ENCODE data around the gene RCAN2. TPM values are rescaled to one million over a fixed set of nuclear protein-coding genes. Genes with fewer than 3 reads are reported as not detected.

RCAN2 gene
- total RNA-seq, 1 donor from 2014 or later = 3.6 TPM

GRCh38 chr6:46456297-46456696 lies 35.0 kb downstream of the RCAN2 start:
- Mint-ChIP-seq H3K27ac (ENCODE audit: unreplicated experiment) (no peak overlapping the region), H3K9me3 (no peaks in the 10 kb centered on the region), H3K4me1 (no peaks in the 10 kb centered on the region), H3K4me3 (no peak overlapping the region), H3K27me3 (ENCODE audit: low read depth) (no peaks in the 10 kb centered on the region), H3K36me3 (ENCODE audit: low read depth) (no peaks in the 10 kb centered on the region)
- TF ChIP-seq CTCF (conservative IDR thresholded peaks at IDR 0.05) = no peak
- no peak for DNase-seq (ENCODE audit: low read depth, low spot score)

- no peaks in the 10 kb centered on the region for H3K4me1 Mint-ChIP-seq
- peaks cover 4% of the 10 kb centered on the region for H3K9me3 Mint-ChIP-seq
- no peaks in the 10 kb centered on the region for H3K27me3 Mint-ChIP-seq (ENCODE audit: low read depth)
- no peak overlapping the region for H3K27ac Mint-ChIP-seq (ENCODE audit: unreplicated experiment)
- TF ChIP-seq CTCF (conservative IDR thresholded peaks at IDR 0.05) = no peak
- H3K36me3 Mint-ChIP-seq (ENCODE audit: low read depth) = no peaks in the 10 kb centered on the region
- DNase-seq (ENCODE audit: low read depth, low spot score) = no peak
- H3K4me3 Mint-ChIP-seq = no peak overlapping the region
Observed at GRCh38 chr6:46454691-46455090, 36.6 kb downstream of the RCAN2 start.

GRCh38 chr6:46453741-46454316 lies 37.4 kb downstream of the RCAN2 start:
- no peak for DNase-seq (ENCODE audit: low read depth, low spot score)
- Mint-ChIP-seq H3K4me3 (no peak overlapping the region), H3K27me3 (ENCODE audit: low read depth) (no peaks in the 10 kb centered on the region), H3K27ac (ENCODE audit: unreplicated experiment) (no peak overlapping the region), H3K36me3 (ENCODE audit: low read depth) (no peaks in the 10 kb centered on the region), H3K9me3 (peaks cover 4% of the 10 kb centered on the region), H3K4me1 (no peaks in the 10 kb centered on the region)
- TF ChIP-seq CTCF (conservative IDR thresholded peaks at IDR 0.05) = no peak

- Mint-ChIP-seq H3K27me3 (ENCODE audit: low read depth) (no peaks in the 10 kb centered on the region), H3K36me3 (ENCODE audit: low read depth) (peaks cover 3% of the 10 kb centered on the region), H3K4me1 (no peaks in the 10 kb centered on the region), H3K9me3 (peaks cover 7% of the 10 kb centered on the region), H3K27ac (ENCODE audit: unreplicated experiment) (no peak overlapping the region), H3K4me3 (no peak overlapping the region)
- no peak for TF ChIP-seq CTCF (conservative IDR thresholded peaks at IDR 0.05)
- DNase-seq (ENCODE audit: low read depth, low spot score) = no peak
Observed at GRCh38 chr6:46453216-46453615, 38.0 kb downstream of the RCAN2 start.

GRCh38 chr6:46452312-46452917 lies 38.8 kb downstream of the RCAN2 start:
- Mint-ChIP-seq H3K36me3 (ENCODE audit: low read depth) (peaks cover 3% of the 10 kb centered on the region), H3K27me3 (ENCODE audit: low read depth) (no peaks in the 10 kb centered on the region), H3K4me3 (no peak overlapping the region), H3K9me3 (peaks cover 7% of the 10 kb centered on the region), H3K27ac (ENCODE audit: unreplicated experiment) (no peak overlapping the region), H3K4me1 (no peaks in the 10 kb centered on the region)
- no peak for DNase-seq (ENCODE audit: low read depth, low spot score)
- TF ChIP-seq CTCF (conservative IDR thresholded peaks at IDR 0.05) = no peak
